GM19328 (cell line): ENCODE results near the gene HIBCH.
"Not testable (repeated sequence)": the region's sequence is repeated elsewhere in the genome, so short reads cannot be mapped to it uniquely, and the experiment has no call there.

ENCODE experiments used
- ATAC-seq: cut with Tn5 transposase; IDR thresholded peaks from one replicate; pipeline ENCODE4 v1.9.1; 2021; ENCODE audit warnings: mild to moderate bottlenecking, moderate library complexity; ENCODE audit not compliant: unreplicated experiment

The HIBCH gene

GRCh38 chr2:190162851-190163250 lies 156.8 kb downstream of the HIBCH start:
- no peak for ATAC-seq

GRCh38 chr2:190159453-190159852 lies 160.2 kb downstream of the HIBCH start:
- ATAC-seq = no peak

GRCh38 chr2:190158798-190159434 lies 160.7 kb downstream of the HIBCH start:
- no peak for ATAC-seq

- ATAC-seq = not testable (repeated sequence)
These were observed 161.8 kb downstream of the HIBCH start for GRCh38 chr2:190157613-190158528.

- no peak for ATAC-seq
These were observed 163.0 kb downstream of the HIBCH start for GRCh38 chr2:190156530-190157212.
